HepG2 (cell line): ENCODE results near the gene THRB. TPM values are rescaled to one million over a fixed set of nuclear protein-coding genes. Genes with fewer than 3 reads are reported as not detected.

Source experiments
- ATF4 ChIP-seq, 2 experiments: fragments of 450-650 bp in 1 of 2; sonication (generic) in 1 of 2; formaldehyde crosslinking; IDR thresholded peaks; 2 replicates each; pipeline versions ENCODE4 v1.5.0 to v1.8.0; 2020 to 2022; ENCODE audit warnings: mild to moderate bottlenecking in 1 of 2, missing genetic modification reagents in 1 of 2
- CREM ChIP-seq, 2 experiments: sonication (generic) in 1 of 2; formaldehyde crosslinking in 1 of 2; IDR thresholded peaks; 2 replicates each; pipeline versions ENCODE4 v1.4.0 to v1.6.1; 2016 to 2020; ENCODE audit warnings: antibody characterized with exemption in 1 of 2, mild to moderate bottlenecking in 1 of 2, missing genetic modification reagents in 1 of 2
- DNMT1 ChIP-seq: sonication (generic); formaldehyde crosslinking; IDR thresholded peaks from 2 replicates; pipeline ENCODE4 v1.5.1; 2020; ENCODE audit warnings: mild to moderate bottlenecking, missing genetic modification reagents
- JUND ChIP-seq: sonication (generic); formaldehyde crosslinking; IDR thresholded peaks from 2 replicates; pipeline ENCODE4 v1.8.0; 2022; ENCODE audit warnings: mild to moderate bottlenecking, missing genetic modification reagents
- KDM5B ChIP-seq: sonication (generic); formaldehyde crosslinking; IDR thresholded peaks from 2 replicates; pipeline ENCODE4 v1.4.0; 2020; ENCODE audit warnings: missing genetic modification reagents, mild to moderate bottlenecking, borderline replicate concordance
- KLF16 ChIP-seq, 2 experiments: sonication (generic) in 1 of 2; formaldehyde crosslinking in 1 of 2; IDR thresholded peaks; 2 replicates each; pipeline versions ENCODE4 v1.6.1 to v1.8.0; 2016 to 2023; ENCODE audit warnings: missing genetic modification reagents in 2 of 2, missing compliant biosample characterization in 1 of 2
- MIER2 ChIP-seq: IDR thresholded peaks from 2 replicates; pipeline ENCODE4 v1.6.1; 2016; ENCODE audit warnings: missing biosample characterization, missing genetic modification reagents
- ONECUT2 ChIP-seq: sonication (generic); formaldehyde crosslinking; IDR thresholded peaks from 2 replicates; pipeline ENCODE4 v1.4.0; 2020; ENCODE audit warnings: missing genetic modification reagents
- POGZ ChIP-seq: sonication (generic); formaldehyde crosslinking; IDR thresholded peaks from 2 replicates; pipeline ENCODE4 v1.4.0; 2020; ENCODE audit warnings: mild to moderate bottlenecking, missing genetic modification reagents
- ZFYVE20 ChIP-seq: sonication (generic); formaldehyde crosslinking; IDR thresholded peaks from 2 replicates; pipeline ENCODE4 v1.8.0; 2023; ENCODE audit warnings: low read depth, mild to moderate bottlenecking, moderate library complexity, missing genetic modification reagents, borderline replicate concordance
- ZHX1 ChIP-seq: sonication (generic); formaldehyde crosslinking; IDR thresholded peaks from 2 replicates; pipeline ENCODE4 v1.8.1; 2022; ENCODE audit warnings: low read depth, mild to moderate bottlenecking, missing genetic modification reagents
- ZNF160 ChIP-seq: sonication (generic); formaldehyde crosslinking; IDR thresholded peaks from 2 replicates; pipeline ENCODE4 v1.8.0; 2022; ENCODE audit warnings: mild to moderate bottlenecking, inconsistent platforms, missing genetic modification reagents
- ZNF224 ChIP-seq: sonication (generic); formaldehyde crosslinking; IDR thresholded peaks from 2 replicates; pipeline ENCODE4 v1.5.0; 2020; ENCODE audit warnings: mild to moderate bottlenecking, missing genetic modification reagents
- ZNF225 ChIP-seq: sonication (generic); formaldehyde crosslinking; IDR thresholded peaks from 2 replicates; pipeline ENCODE4 v1.4.0; 2020; ENCODE audit warnings: mild to moderate bottlenecking, missing genetic modification reagents
- ZNF296 ChIP-seq: sonication (generic); formaldehyde crosslinking; conservative IDR thresholded peaks from 2 replicates; pipeline ENCODE4 v1.5.0; 2020; ENCODE audit warnings: mild to moderate bottlenecking, missing genetic modification reagents
- ZNF354B ChIP-seq: sonication (generic); formaldehyde crosslinking; IDR thresholded peaks from 2 replicates; pipeline ENCODE4 v1.8.0; 2022; ENCODE audit warnings: mild to moderate bottlenecking, missing genetic modification reagents
- ZNF430 ChIP-seq: sonication (generic); formaldehyde crosslinking; IDR thresholded peaks from 2 replicates; pipeline ENCODE4 v1.9.0; 2021; ENCODE audit warnings: mild to moderate bottlenecking, missing genetic modification reagents
- ZNF468 ChIP-seq: sonication (generic); formaldehyde crosslinking; IDR thresholded peaks from 2 replicates; pipeline ENCODE4 v1.8.0; 2022; ENCODE audit warnings: mild to moderate bottlenecking, moderate library complexity, missing genetic modification reagents
- ZNF773 ChIP-seq: sonication (generic); formaldehyde crosslinking; IDR thresholded peaks from 2 replicates; pipeline ENCODE4 v1.4.0; 2020; ENCODE audit warnings: missing genetic modification reagents, borderline replicate concordance
- polyA plus RNA-seq, 8 experiments: library from polyadenylated mRNA; depleted of rRNA in 3 of 8; stranded (reverse) in 7 of 8; unstranded in 1 of 8; fragments of >200 nt; fragmentation: Illumina TruSeq in 4 of 8; extraction: Trizol in 4 of 8; gene quantifications; 2 replicates each; pipeline versions ENCODE4 v1.2.1 to v1.2.3, GENCODE V29; 2011 to 2016; ENCODE audit warnings: low read depth in 4 of 8, missing spikeins in 1 of 8, mixed read lengths in 1 of 8; ENCODE audit not compliant: insufficient read depth in 1 of 8
- total RNA-seq, 5 experiments: library from RNA; depleted of rRNA; stranded (reverse); fragments of >200 nt; fragmentation: Illumina TruSeq; extraction: Trizol; gene quantifications; 2 replicates each; pipeline ENCODE4 v1.2.3, GENCODE V29; 2016; ENCODE audit warnings: low read depth in 1 of 5
- TF ChIP-seq, protein P1 (sequence below): sonication (generic); formaldehyde crosslinking; IDR thresholded peaks from 2 replicates; pipeline ENCODE4 v1.9.0; 2022; ENCODE audit warnings: low read depth, missing genetic modification reagents
- TF ChIP-seq, protein P2 (sequence below): sonication (generic); formaldehyde crosslinking; IDR thresholded peaks from 2 replicates; pipeline ENCODE4 v1.4.0; 2020; ENCODE audit warnings: missing genetic modification reagents
- TF ChIP-seq, protein P3 (sequence below): sonication (generic); IDR thresholded peaks from 2 replicates; pipeline ENCODE4 v1.6.1; 2016; ENCODE audit warnings: low read depth, borderline replicate concordance

Gene THRB
- total and polyA plus RNA-seq, 2 of the 13 experiments (the other 11 are each of a cell fraction or from before 2014, with no cell fraction given): 4.7 to 22.7 TPM

- TF ChIP-seq ATF4 (CRISPR knock-in tag; IDR thresholded peaks at IDR 0.05): 0 out of 4 replicates have a peak, but pooled peaks of 1 of the 2 experiments have one; percentile 47
- peak; percentile 71; the same call in 1 of the 2 replicates for TF ChIP-seq POGZ (CRISPR knock-in tag)
- no peak for TF ChIP-seq ZNF354B (CRISPR knock-in tag)
- TF ChIP-seq JUND (CRISPR knock-in tag): 0 out of 2 replicates have a peak, but pooled peaks have one; percentile 41
- no peak for TF ChIP-seq ONECUT2
- TF ChIP-seq ZNF296 (CRISPR knock-in tag): no peak
- TF ChIP-seq, protein P1, sequence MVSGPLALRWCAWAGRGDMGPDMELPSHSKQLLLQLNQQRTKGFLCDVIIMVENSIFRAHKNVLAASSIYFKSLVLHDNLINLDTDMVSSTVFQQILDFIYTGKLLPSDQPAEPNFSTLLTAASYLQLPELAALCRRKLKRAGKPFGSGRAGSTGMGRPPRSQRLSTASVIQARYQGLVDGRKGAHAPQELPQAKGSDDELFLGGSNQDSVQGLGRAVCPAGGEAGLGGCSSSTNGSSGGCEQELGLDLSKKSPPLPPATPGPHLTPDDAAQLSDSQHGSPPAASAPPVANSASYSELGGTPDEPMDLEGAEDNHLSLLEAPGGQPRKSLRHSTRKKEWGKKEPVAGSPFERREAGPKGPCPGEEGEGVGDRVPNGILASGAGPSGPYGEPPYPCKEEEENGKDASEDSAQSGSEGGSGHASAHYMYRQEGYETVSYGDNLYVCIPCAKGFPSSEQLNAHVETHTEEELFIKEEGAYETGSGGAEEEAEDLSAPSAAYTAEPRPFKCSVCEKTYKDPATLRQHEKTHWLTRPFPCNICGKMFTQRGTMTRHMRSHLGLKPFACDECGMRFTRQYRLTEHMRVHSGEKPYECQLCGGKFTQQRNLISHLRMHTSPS (CRISPR knock-in tag): peak; percentile 87
- TF ChIP-seq KDM5B (CRISPR knock-in tag): no peak
- no peak for TF ChIP-seq ZHX1
- TF ChIP-seq ZNF773 (CRISPR knock-in tag): no peak
- 0 out of 2 replicates have a peak, but pooled peaks have one; percentile 31 for TF ChIP-seq MIER2 (CRISPR knock-in tag)
- no peak for TF ChIP-seq ZNF224 (CRISPR knock-in tag)
- TF ChIP-seq, protein P2, sequence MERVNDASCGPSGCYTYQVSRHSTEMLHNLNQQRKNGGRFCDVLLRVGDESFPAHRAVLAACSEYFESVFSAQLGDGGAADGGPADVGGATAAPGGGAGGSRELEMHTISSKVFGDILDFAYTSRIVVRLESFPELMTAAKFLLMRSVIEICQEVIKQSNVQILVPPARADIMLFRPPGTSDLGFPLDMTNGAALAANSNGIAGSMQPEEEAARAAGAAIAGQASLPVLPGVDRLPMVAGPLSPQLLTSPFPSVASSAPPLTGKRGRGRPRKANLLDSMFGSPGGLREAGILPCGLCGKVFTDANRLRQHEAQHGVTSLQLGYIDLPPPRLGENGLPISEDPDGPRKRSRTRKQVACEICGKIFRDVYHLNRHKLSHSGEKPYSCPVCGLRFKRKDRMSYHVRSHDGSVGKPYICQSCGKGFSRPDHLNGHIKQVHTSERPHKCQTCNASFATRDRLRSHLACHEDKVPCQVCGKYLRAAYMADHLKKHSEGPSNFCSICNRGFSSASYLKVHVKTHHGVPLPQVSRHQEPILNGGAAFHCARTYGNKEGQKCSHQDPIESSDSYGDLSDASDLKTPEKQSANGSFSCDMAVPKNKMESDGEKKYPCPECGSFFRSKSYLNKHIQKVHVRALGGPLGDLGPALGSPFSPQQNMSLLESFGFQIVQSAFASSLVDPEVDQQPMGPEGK (CRISPR knock-in tag): peak; percentile 40; the same call in 1 of the 2 replicates
- TF ChIP-seq ZFYVE20 (CRISPR knock-in tag): no peak
- TF ChIP-seq ZNF468 (CRISPR knock-in tag): no peak
- peak; percentile 24; the same call in 1 of the 2 replicates for TF ChIP-seq CREM (IDR thresholded peaks at IDR 0.05)
- TF ChIP-seq CREM (CRISPR knock-in tag; IDR thresholded peaks at IDR 0.05): no peak
- peak in 1 of 2 experiments; percentile 61; a peak in 1 of 4 replicates for TF ChIP-seq KLF16 (CRISPR knock-in tag; IDR thresholded peaks at IDR 0.05)
- no peak for TF ChIP-seq DNMT1 (CRISPR knock-in tag)
- TF ChIP-seq ZNF160 (CRISPR knock-in tag): peak; percentile 39; the same call in 1 of the 2 replicates
- TF ChIP-seq ZNF225 (CRISPR knock-in tag): no peak
- TF ChIP-seq, protein P3, sequence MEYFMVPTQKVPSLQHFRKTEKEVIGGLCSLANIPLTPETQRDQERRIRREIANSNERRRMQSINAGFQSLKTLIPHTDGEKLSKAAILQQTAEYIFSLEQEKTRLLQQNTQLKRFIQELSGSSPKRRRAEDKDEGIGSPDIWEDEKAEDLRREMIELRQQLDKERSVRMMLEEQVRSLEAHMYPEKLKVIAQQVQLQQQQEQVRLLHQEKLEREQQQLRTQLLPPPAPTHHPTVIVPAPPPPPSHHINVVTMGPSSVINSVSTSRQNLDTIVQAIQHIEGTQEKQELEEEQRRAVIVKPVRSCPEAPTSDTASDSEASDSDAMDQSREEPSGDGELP: no peak
- TF ChIP-seq ZNF430 (CRISPR knock-in tag): no peak
Measured at GRCh38 chr3:24365168-24365567, 129.5 kb downstream of the THRB start (continued).
